HG03469 (cell line): ENCODE results near the gene RET.
A peak's percentile ranks its signal among the peaks of the same experiment; 100 is the strongest.
"Not testable (repeated sequence)": the region's sequence is repeated elsewhere in the genome, so short reads cannot be mapped to it uniquely, and the experiment has no call there.

Experiments used
- ATAC-seq: cut with Tn5 transposase; IDR thresholded peaks from one replicate; pipeline ENCODE4 v1.9.1; 2021; ENCODE audit warnings: mild to moderate bottlenecking, moderate library complexity, moderate number of reproducible peaks; ENCODE audit not compliant: unreplicated experiment

Gene RET

GRCh38 chr10:43131906-43132305 lies 55.0 kb downstream of the RET start:
- no peak for ATAC-seq

DNA sequence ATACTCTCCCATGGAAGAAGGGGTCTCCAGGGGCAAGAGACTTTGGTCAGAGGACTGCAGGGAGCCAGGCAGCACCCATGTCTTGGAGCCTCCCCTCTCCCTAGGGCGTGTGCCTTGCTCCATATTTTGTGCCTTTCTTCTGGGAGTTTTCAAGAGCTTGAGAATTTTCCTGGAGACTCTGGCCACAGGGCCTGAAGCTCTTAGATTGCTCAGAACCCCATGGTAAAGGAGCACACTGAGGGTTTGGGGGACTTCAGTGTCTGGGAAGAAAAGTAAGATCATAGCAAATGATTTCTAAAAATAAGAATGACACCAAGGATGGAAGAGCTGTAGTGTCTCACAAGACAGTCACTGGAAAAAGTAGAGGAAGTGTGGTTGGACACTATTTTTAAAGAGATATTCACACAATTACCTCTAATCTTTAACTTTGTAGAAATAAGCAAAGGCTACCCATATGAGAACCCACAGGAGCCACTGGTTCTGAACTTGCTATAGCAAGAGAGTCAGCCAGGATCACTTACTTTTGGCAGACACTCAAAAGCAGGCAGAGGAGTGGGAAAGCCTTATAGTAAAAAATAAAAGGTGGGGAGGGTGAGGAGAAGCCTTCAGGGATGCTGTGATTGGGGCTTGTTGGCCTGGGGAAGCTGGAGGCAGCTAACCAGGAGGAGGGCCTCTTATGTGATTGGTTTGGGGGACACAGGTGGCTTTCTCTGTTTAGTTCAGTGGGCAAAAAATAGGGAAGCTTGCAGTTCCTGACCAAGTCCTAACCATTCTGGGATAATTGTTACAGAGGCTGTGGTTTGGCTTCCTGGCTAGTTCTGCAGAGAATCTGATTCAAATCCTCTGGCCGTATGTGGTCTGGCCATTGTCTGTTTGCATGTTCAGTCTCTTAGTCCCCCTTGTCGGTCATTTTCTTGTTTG lies 56.3 kb downstream of the RET start:
- ATAC-seq, result no peak

DNA sequence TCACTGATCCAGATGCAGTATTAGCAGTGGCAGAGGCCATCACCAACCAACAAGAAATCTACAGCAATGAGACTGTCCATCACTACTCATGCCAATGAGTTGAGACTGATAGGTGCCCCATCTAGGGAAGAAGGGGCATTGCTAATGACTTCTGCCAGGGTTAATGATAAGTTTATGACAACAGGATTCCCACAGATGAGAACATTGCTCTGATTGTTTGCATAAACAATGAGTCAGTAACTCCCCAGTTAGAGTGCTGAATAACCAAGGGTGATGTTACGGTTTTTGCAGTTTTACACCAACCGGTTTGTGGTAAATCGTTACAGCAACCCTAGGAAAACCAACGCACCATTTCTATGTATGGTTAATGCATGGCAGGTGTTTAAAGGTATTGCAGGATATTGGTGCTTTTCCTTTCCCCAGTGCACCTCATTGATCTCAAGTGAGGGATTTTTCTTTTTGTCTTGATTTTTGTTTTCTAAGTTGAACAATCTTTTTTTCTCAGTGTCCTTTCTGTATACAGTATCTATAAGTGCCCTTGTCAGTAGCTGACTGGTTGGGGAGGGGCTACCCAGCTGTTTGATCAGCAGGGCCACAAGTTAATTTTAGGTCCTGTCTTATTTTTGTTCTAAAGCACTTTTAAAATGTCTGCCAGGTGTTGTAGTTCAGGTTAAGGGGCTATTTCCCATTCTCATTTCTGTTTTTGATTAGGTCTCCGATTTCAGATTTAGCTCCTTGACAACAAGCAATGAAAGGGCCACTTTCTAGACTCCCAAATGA lies 57.4 kb downstream of the RET start:
- no peak for ATAC-seq

DNA sequence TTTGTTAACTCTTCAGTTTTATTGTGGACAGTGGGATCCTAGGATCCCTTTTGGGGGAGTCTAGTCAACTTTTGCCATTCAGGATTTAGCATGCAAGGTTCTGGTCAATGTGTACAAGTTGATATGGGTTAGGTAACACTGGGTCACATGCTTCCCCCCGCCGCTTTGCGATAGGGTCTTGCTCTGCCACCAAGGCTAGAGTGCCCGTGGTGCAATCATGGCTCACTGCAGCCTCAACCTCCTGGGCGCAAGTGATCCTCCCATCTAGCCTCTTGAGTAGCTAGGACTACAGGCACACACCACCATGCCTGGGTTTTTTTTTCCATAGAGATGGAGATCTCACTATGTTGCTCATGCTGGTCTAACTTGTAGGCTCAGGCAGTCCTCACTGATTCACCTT lies 58.2 kb downstream of the RET start:
- ATAC-seq, result no peak

- no peak for ATAC-seq
Observed at GRCh38 chr10:43135656-43136055, 58.8 kb downstream of the RET start.

- ATAC-seq, result no peak
Observed at GRCh38 chr10:43136432-43136831, 59.6 kb downstream of the RET start.

- no peak for ATAC-seq
Observed at GRCh38 chr10:43136995-43137716, 60.3 kb downstream of the RET start.

GRCh38 chr10:43137717-43138020 lies 60.8 kb downstream of the RET start:
- no peak for ATAC-seq

DNA sequence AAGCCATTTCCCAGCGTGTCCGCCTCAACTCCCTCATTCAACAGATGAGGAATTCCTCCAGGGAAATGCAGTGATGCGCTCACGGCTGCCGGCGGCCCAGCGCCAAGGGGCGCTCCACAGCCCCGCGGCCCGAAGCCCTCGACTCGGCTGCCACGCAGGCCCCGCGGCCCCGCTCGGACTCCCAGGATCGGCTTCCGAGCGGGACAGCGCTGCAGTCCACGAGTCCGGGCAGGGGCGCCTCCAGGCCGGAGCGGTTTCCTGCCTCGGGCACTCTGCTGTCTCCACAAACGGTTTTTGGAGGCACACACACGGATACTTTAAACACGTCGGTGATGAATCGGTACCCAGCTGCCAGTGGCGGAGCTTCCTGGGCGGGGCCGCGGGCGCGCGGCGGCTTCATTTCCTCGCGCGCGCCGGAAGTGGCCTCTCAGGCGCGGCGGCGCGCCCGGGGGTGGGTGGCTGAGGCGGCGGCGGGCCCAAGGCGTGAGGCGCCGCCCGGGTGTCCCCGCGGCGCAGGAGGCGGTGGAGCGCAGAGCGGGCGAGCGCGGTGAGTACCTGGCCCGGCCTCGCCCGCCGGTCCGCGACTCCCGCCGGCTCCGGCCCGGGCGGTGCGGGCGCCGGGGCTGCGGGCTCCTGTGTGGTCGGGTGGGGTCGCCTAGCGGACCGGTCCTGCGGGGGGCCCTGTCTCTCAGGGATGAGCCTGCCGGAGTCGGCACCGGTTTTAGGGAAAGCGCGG lies 61.3 kb downstream of the RET start, which contains the start of gene CSGALNACT2:
TSS of gene CSGALNACT2 (plus strand) at position 425 of the 736 bp plus-strand sequence. CDS start 16,705 bp downstream, outside the sequence.
- ATAC-seq, result peak; percentile 64

DNA sequence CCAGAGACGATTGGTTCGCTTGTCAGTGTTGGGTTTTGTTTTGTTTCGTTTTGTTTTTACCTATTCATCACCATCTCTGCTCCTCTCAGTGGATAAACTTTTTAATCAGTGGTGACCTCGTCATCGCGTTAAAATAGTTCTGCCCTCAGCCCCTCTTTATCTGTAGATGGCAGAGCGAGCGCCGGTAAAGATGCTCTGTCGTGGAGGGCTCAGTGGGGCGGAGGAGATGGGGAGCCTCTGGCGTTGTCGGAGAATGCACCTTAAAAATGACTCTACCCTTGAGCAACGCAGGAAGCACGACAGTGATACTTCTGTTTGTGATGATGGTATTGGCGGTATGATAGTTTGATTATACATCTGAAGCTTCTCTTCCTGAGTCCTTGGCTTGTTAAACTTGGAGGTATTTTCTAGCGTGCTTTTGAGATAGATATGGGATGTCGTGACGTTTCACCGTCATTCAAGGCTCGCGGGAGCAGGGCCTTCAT lies 61.9 kb downstream of the RET start:
- peak; percentile 20 for ATAC-seq

GRCh38 chr10:43141421-43141820 lies 64.6 kb downstream of the RET start:
- ATAC-seq, result no peak

DNA sequence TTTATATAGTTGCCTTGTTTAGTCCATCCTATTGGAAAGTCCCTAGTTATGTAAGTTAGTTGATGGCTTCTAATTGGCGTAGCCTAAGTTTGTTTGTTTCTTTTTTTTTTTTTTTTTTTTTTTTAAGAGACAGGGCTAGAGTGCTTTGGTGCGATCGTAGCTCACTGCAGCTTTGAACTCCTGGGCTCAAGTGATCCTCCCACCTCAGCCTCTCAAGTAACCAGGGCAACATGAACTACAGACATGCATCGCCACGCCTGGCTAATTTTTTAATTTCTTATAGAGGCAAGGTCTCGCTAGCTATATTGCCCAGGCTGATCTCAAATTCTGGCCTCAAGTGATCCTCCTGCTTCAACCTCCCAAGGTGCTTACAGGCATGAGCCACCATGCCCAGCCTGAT lies 68.4 kb downstream of the RET start:
- ATAC-seq, result no peak

- not testable (repeated sequence) for ATAC-seq
Observed at GRCh38 chr10:43145936-43146335, 69.1 kb downstream of the RET start.

- no peak for ATAC-seq
Observed at GRCh38 chr10:43151371-43151770, 74.5 kb downstream of the RET start.

DNA sequence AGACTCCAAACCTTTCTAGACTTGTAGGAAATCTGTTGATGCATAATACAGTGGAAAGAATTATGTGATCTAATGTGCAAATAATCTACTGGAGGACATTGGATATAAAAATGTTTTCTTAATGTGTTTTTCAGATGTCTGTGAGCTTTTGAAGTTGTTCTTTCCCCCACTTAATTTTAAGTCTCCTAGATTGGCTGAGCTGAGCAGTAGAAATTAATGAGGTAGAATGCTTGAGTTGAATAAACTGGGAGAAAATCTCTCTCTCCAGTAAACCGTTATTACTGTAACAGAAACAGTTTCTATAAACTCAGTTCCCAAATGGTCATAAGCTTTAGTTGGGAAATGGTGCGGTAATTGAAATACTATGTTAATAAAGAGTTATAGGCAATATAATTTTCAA lies 77.0 kb downstream of the RET start:
- no peak for ATAC-seq

DNA sequence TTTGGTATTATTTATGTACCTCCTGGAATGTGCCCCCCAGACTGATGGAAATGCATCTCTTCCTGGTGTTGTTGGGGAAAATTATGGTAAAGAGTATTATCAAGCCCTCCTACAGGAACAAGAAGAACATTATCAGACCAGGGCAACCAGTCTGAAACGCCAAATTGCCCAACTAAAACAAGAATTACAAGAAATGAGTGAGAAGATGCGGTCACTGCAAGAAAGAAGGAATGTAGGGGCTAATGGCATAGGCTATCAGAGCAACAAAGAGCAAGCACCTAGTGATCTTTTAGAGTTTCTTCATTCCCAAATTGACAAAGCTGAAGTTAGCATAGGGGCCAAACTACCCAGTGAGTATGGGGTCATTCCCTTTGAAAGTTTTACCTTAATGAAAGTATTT lies 78.4 kb downstream of the RET start:
- no peak for ATAC-seq

DNA sequence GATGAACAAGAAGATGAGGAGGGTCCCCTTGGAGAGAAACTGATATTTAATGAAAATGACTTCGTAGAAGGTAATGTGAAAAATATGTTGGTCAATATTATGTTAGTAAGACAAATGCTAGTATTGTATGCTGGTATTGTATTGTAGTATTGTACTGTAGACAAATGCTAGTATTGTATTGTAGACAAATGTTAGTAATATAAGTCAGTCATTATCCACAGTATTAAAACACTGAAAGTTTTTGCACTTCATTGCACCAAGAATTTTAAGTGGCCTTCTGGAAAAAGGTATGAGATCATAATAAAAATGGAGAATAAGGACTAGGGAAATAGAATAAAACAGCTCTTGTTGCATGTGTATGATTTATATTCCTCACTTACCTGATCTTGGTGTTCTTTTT lies 78.9 kb downstream of the RET start:
- ATAC-seq, result no peak

DNA sequence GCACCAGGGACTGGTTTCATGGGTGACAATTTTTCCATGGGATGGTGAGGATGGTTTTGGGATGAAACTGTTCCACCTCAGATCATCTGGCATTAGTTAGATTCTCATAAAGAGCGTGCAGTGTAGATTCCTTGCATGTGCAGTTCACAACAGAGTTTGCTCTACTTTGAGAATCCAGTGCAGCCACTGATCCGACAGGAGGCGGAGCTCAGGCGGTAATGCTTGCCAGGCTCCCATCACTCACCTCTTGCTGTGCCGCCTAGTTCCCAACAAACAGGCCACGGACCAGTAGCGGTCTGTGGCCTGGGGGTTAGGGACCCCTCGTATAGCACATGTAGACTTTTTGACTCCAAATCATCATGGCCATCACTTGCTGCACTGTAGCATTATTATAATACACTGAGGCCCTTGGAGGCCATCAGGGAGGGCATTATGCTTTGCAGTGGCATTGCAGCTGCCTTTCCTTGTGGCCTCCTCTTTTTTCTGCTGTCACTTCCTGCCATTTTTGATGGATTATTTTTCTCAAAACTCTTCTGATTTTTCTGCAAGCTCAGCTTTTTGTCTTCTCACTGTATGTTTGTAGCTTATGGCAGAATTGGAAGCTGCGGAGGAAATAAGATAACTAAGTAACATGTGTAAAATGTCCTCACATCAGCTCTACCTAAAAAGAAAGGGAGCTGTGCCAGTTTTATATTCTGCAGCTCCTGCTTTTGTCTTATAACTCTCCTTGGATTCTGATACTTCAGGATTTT lies 79.9 kb downstream of the RET start:
- ATAC-seq, result no peak

GRCh38 chr10:43158636-43159035 lies 81.8 kb downstream of the RET start:
- no peak for ATAC-seq
